ENCODE results near the gene FSIP1. TPM values are rescaled to one million over a fixed set of nuclear protein-coding genes. Genes with fewer than 3 reads are reported as not detected.

Gene FSIP1
- total and polyA plus RNA-seq, 9 of the 15 experiments (the other 6 are each of a cell fraction or from before 2014, with no cell fraction given), result 0.07 to 0.51 (median 0.29) TPM

DNA sequence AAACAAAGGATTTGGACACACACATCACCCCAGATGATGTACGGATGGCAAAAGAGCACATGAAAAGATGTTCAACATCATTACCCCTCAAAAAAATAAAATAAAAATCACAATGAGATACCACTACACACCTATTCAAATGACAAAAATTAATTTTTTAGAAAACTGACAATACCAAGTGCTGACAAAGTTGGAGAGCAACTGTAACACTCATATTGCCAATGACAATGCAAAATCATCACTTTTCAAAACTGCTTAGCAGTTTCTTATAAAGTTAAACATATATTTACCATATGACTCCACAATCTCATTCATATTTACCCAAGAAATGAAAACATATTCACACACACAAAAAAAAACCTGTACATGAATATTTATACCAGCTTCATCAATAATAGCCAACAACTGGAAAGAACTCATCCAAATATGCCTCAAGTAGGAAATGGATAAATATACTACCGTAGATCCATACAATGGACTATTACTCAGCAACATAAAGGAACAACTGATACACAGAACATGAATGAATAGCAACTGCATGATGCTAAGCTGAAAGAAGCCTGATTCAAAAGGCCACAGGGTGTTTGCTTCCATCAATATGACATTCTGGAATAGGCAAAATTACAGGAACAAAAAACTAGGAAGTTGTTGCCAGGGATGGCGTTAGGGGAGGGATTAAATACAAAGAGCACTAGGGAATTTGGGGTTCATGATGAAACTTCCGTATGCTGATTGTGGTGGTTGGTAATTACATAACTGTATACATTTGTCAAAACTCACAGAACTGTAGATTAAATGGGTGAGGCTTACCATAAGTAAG is 1.3 kb downstream of the FSIP1 start (continued):
- TF ChIP-seq HINFP (tag; conservative IDR thresholded peaks at IDR 0.05; ENCODE audit: low read depth) (no peak), TEAD2 (tag; IDR thresholded peaks at IDR 0.05) (no peak), ZC3H8 (IDR thresholded peaks at IDR 0.05) (no peak), ZC3H4 (CRISPR knock-in tag; IDR thresholded peaks at IDR 0.05; ENCODE audit: borderline replicate concordance) (no peak), ESRRB (CRISPR knock-in tag; IDR thresholded peaks at IDR 0.05; ENCODE audit: borderline replicate concordance) (no peak), TEAD4 (IDR thresholded peaks at IDR 0.05; ENCODE audit: low read length) (no peak), TEAD4 (CRISPR knock-in tag; IDR thresholded peaks at IDR 0.05; ENCODE audit: borderline replicate concordance) (no peak), ZBTB7A (IDR thresholded peaks at IDR 0.05; ENCODE audit: borderline replicate concordance, control insufficient read depth, low read depth, low read length) (no peak), ZFX (CRISPR knock-in tag; IDR thresholded peaks at IDR 0.05) (no peak), ZNF24 (IDR thresholded peaks at IDR 0.05) (peak; percentile 66), CBX3 (IDR thresholded peaks at IDR 0.05; ENCODE audit: borderline replicate concordance in 1 of 2, low read length in 2 of 2) (peak in 1 of 2 experiments; percentile 56; a peak in 1 of 3 replicates), MYC (IDR thresholded peaks at IDR 0.05; ENCODE audit: low read depth, low read length) (no peak), MYC (CRISPR knock-in tag; IDR thresholded peaks at IDR 0.05; ENCODE audit: borderline replicate concordance, low read depth) (no peak), ZFP36 (IDR thresholded peaks at IDR 0.05; ENCODE audit: low read depth, low read length, partially characterized antibody) (peak; percentile 64), ARHGAP35 (IDR thresholded peaks at IDR 0.05; ENCODE audit: partially characterized antibody) (no peak), CTBP1 (IDR thresholded peaks at IDR 0.05; ENCODE audit: borderline replicate concordance) (no peak), POLR2AphosphoS2 (IDR thresholded peaks at IDR 0.05; ENCODE audit: low read length) (no peak), KLF13 (tag; IDR thresholded peaks at IDR 0.05; ENCODE audit: borderline replicate concordance, low read depth) (no peak), ZNF316 (IDR thresholded peaks at IDR 0.05) (peak; percentile 73), CAMTA2 (CRISPR knock-in tag; conservative IDR thresholded peaks at IDR 0.05) (no peak), NR2C2 (CRISPR knock-in tag; IDR thresholded peaks at IDR 0.05) (no peak), NR2C2 (tag; IDR thresholded peaks at IDR 0.05) (no peak)

Data from K562 (cell line).